PFSK-1 (cell line): ENCODE measurements around the gene NLGN4X.

ENCODE experiments used
- FOXP2 ChIP-seq: optimal IDR thresholded peaks from 2 replicates; pipeline ENCODE3; 2011; ENCODE audit warnings: borderline replicate concordance, control low read depth, inconsistent platforms; ENCODE audit not compliant: insufficient read depth; ENCODE audit errors: extremely low read length, extremely low read depth
- POLR2AphosphoS5 ChIP-seq: IDR thresholded peaks from 2 replicates; pipeline ENCODE4 v1.6.1; 2012; ENCODE audit warnings: low read depth, mild to moderate bottlenecking, control low read depth, low read length, moderate library complexity
- REST ChIP-seq, 2 experiments: IDR thresholded peaks; 2 replicates each; pipeline versions ENCODE4 v1.6.1 to v1.8.0; 2011 to 2012; ENCODE audit warnings: low read depth in 2 of 2, low read length in 2 of 2, control low read depth in 1 of 2, inconsistent platforms in 1 of 2, mild to moderate bottlenecking in 1 of 2, moderate library complexity in 1 of 2; ENCODE audit not compliant: insufficient read depth in 1 of 2
- SIN3A ChIP-seq: IDR thresholded peaks from 2 replicates; pipeline ENCODE4 v1.6.1; 2012; ENCODE audit warnings: mild to moderate bottlenecking, low read length, moderate library complexity, borderline replicate concordance; ENCODE audit not compliant: insufficient read depth
- TAF1 ChIP-seq: IDR thresholded peaks from 2 replicates; pipeline ENCODE4 v1.6.1; 2012; ENCODE audit warnings: low read length, control low read depth, borderline replicate concordance; ENCODE audit not compliant: insufficient read depth

The NLGN4X gene

GRCh38 chrX:6134255-6134654 is 94.4 kb downstream of the NLGN4X start:
- TF ChIP-seq SIN3A (no peak), TAF1 (no peak), REST (IDR thresholded peaks at IDR 0.05; ENCODE audit: insufficient read depth in 1 of 2, low read depth in 2 of 2, low read length in 2 of 2) (no peak), FOXP2 (no peak), POLR2AphosphoS5 (no peak)

- TF ChIP-seq POLR2AphosphoS5 (no peak), SIN3A (no peak), TAF1 (no peak)
Observed at GRCh38 chrX:6132970-6133369, 95.7 kb downstream of the NLGN4X start.

GRCh38 chrX:6131287-6131686 is 97.4 kb downstream of the NLGN4X start:
- TF ChIP-seq FOXP2 (no peak), POLR2AphosphoS5 (no peak), TAF1 (no peak), REST (IDR thresholded peaks at IDR 0.05; ENCODE audit: insufficient read depth in 1 of 2, low read depth in 2 of 2, low read length in 2 of 2) (no peak), SIN3A (no peak)

- TF ChIP-seq SIN3A (no peak), TAF1 (no peak), REST (IDR thresholded peaks at IDR 0.05; ENCODE audit: insufficient read depth in 1 of 2, low read depth in 2 of 2, low read length in 2 of 2) (no peak), FOXP2 (no peak), POLR2AphosphoS5 (no peak)
Observed at GRCh38 chrX:6129195-6129594, 99.5 kb downstream of the NLGN4X start.

GRCh38 chrX:6120329-6120728 is 108.3 kb downstream of the NLGN4X start:
- TF ChIP-seq TAF1 (no peak), REST (IDR thresholded peaks at IDR 0.05; ENCODE audit: insufficient read depth in 1 of 2, low read depth in 2 of 2, low read length in 2 of 2) (no peak), FOXP2 (no peak), SIN3A (no peak), POLR2AphosphoS5 (no peak)
